Lower leg skin (tissue), 4 donors: Measurements from ENCODE around the gene TMEM225. TPM values are rescaled to one million over a fixed set of nuclear protein-coding genes. Genes with fewer than 3 reads are reported as not detected.

ENCODE experiments used
- DNase-seq, 2 donors: peaks; one replicate each; pipeline ENCODE4 v3.0.0-alpha.2; 2019; ENCODE audit warnings: low spot score in 2 of 2
- H3K4me3 ChIP-seq: fragments of 200-600 bp; sonication (generic); 2 replicates; pipeline ENCODE4 v1.5.1; 2017; ENCODE audit warnings: mild to moderate bottlenecking, low read depth; ENCODE audit not compliant: poor library complexity, severe bottlenecking
- CTCF ChIP-seq, 3 donors: fragments of 450-650 bp; IDR thresholded peaks; one replicate each; pipeline ENCODE4 v1.5.1; 2016; ENCODE audit warnings: antibody characterized with exemption in 3 of 3, mild to moderate bottlenecking in 3 of 3, moderate library complexity in 2 of 3
- POLR2A ChIP-seq, 2 donors: fragments of 450-650 bp; IDR thresholded peaks; one replicate each; pipeline ENCODE4 v1.6.1; 2016 to 2017; ENCODE audit warnings: antibody characterized with exemption in 2 of 2, mild to moderate bottlenecking in 1 of 2, moderate library complexity in 1 of 2
- WGBS, 2 donors: methylation state at CpG; one replicate each; pipeline ENCODE4 v1.1.5; 2018; 5-methylcytosine and 5-hydroxymethylcytosine counted together
- intact Hi-C: fragments of 100-400 bp; cut with DNase I; formaldehyde crosslinking; loops from one replicate; pipeline ENCODE4 v1.15.0; 2023; ENCODE audit warnings: low total_unique reads
- total RNA-seq, 4 donors: library from RNA; depleted of rRNA; stranded (reverse); fragments of >200 nt; gene quantifications; one replicate each; pipeline ENCODE4 v1.1.0, GENCODE V29; 2016

TMEM225 gene
- total RNA-seq, 4 donors from 2014 or later: not detected

- intact Hi-C loops: no loop called here
- H3K4me3 ChIP-seq: no peak overlapping the region
- TF ChIP-seq CTCF (IDR thresholded peaks at IDR 0.05) (no peak), POLR2A (IDR thresholded peaks at IDR 0.05) (no peak)
- DNase-seq: no peak
- 47 to 59% methylated on average over 2 of the region's 2 CpGs for WGBS, 2 donors
These were observed 25.7 kb downstream of the TMEM225 start for GRCh38 chr11:123859731-123860130.

GRCh38 chr11:123856444-123856843 is 29.0 kb downstream of the TMEM225 start:
- intact Hi-C loops: no loop called here
- WGBS, 2 donors: 84 to 90% methylated on average over 2 of the region's 2 CpGs
- no peak for DNase-seq
- no peak overlapping the region for H3K4me3 ChIP-seq
- TF ChIP-seq POLR2A (IDR thresholded peaks at IDR 0.05) (no peak), CTCF (IDR thresholded peaks at IDR 0.05) (no peak)

- DNase-seq: no peak
- WGBS, 2 donors: 80 to 87% methylated on average over 2 of the region's 2 CpGs
- intact Hi-C loops: no loop called here
- no peak overlapping the region for H3K4me3 ChIP-seq
- no peak for TF ChIP-seq CTCF (IDR thresholded peaks at IDR 0.05)
- no peak for TF ChIP-seq POLR2A (IDR thresholded peaks at IDR 0.05)
These were observed 32.4 kb downstream of the TMEM225 start for GRCh38 chr11:123853038-123853437.

GRCh38 chr11:123852321-123852720 is 33.1 kb downstream of the TMEM225 start:
- no peak overlapping the region for H3K4me3 ChIP-seq
- TF ChIP-seq CTCF (IDR thresholded peaks at IDR 0.05) (no peak), POLR2A (IDR thresholded peaks at IDR 0.05) (no peak)
- DNase-seq: no peak
- intact Hi-C loops: no loop called here

- intact Hi-C loops: no loop called here
- no peak for TF ChIP-seq POLR2A (IDR thresholded peaks at IDR 0.05)
- no peak for TF ChIP-seq CTCF (IDR thresholded peaks at IDR 0.05)
- 89% methylated on average over 4 of the region's 4 CpGs for WGBS, 2 donors
- H3K4me3 ChIP-seq: no peak overlapping the region
- no peak for DNase-seq
These were observed 34.4 kb downstream of the TMEM225 start for GRCh38 chr11:123851110-123851509.

- 79 to 83% methylated on average over 6 of the region's 6 CpGs for WGBS, 2 donors
- TF ChIP-seq CTCF (IDR thresholded peaks at IDR 0.05) (no peak), POLR2A (IDR thresholded peaks at IDR 0.05) (no peak)
- no peak for DNase-seq
These were observed 44.3 kb downstream of the TMEM225 start for GRCh38 chr11:123841174-123841573.

More at GRCh38 chr11:123841174-123841573, 44.3 kb downstream of the TMEM225 start:
- no peak overlapping the region for H3K4me3 ChIP-seq
- intact Hi-C loops: no loop called here
